ENCODE results near the gene ESAM.

Gene ESAM

GRCh38 chr11:124751741-124752470 lies 10.2 kb downstream of the ESAM start, which contains the start of gene VSIG2:
TSS of gene VSIG2 (minus strand) at chr11:124752255. CDS start at chr11:124752137, 118 bp downstream.
- no peak for DNase-seq

GRCh38 chr11:124751391-124751740 lies 10.7 kb downstream of the ESAM start:
- no peak for DNase-seq

DNA sequence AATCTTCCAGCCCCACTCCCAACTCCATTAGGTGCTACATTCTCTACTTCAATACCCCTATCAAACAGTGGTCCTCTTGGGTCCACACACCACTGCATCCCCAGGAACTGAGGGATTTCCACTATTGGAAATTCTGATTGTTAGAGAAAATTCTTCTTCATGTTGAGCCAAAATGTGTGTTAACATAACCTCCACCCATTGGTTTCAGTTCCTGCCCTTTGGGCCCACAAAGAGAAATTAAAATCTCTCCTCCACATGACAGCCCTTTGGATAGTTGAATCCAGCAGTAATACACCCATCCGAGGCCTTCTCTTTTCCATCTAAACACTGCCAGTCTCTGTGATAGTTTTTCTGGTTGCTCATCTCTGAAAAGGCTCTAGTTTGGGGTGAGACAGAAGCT lies 12.2 kb downstream of the ESAM start:
- no peak for DNase-seq

GRCh38 chr11:124748481-124749343 lies 13.4 kb downstream of the ESAM start:
- DNase-seq: no peak

DNA sequence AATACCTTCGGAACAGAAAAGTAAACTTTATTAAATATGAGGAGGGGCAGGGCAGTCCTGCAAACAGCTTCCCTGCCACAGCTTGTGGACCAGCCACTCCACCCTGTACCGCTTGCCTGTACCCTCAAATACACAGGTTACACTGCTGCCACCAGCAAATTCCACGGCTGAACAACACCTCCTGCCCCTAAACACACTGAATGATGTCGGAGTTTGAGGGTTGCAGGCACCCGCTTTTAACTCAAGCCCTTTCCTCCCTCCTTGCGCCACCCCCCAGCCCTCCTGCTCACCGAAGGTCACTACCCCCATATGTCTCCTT lies 14.0 kb downstream of the ESAM start:
- no peak for DNase-seq

GRCh38 chr11:124747406-124748099 lies 14.5 kb downstream of the ESAM start:
- DNase-seq: no peak

GRCh38 chr11:124746621-124747243 lies 15.4 kb downstream of the ESAM start:
- peak; percentile 68 for DNase-seq

GRCh38 chr11:124745835-124746620 lies 16.1 kb downstream of the ESAM start:
- DNase-seq: no peak

DNA sequence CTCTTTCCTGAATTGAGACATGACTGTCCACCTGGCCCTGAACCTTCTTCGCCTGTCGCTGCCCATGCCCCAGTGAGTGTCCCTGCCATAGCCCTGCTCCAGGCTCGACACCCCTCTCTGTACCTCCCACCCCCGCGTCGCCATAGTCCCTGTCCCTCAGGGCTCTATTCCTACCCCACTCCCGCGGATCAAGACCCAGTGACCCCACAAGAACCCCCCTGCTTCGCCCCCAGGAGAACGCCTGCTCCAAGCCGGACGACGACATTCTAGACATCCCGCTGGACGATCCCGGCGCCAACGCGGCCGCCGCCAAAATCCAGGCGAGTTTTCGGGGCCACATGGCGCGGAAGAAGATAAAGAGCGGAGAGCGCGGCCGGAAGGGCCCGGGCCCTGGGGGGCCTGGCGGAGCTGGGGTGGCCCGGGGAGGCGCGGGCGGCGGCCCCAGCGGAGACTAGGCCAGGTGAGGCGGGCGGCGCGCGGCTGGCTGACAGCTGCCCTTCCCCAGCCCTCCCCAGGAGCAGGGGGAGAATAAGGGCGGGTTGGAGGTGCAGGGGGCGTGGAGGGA lies 16.7 kb downstream of the ESAM start:
- no peak for DNase-seq

DNA sequence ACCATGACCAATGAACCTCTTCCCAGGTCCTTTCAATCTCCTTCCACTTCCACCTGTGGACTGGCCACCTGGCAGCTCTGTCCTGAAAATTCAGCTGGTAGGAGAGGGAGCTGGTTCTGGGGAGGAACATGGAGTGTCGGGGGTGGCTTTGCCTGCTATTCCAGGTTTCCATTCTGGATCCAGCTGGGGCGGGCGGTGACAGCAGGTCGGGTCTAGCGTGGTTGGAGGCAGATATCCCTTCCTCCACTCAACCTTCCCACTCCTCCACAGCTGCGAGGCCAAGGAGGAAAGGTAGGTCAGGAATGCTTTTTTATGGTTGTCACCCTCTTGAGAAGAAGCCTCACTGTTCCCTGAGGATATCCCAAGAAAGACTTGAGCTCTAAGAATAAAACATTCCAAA lies 19.0 kb downstream of the ESAM start:
- DNase-seq: no peak

- DNase-seq: no peak
Measured at GRCh38 chr11:124742555-124742954, 19.5 kb downstream of the ESAM start.

DNA sequence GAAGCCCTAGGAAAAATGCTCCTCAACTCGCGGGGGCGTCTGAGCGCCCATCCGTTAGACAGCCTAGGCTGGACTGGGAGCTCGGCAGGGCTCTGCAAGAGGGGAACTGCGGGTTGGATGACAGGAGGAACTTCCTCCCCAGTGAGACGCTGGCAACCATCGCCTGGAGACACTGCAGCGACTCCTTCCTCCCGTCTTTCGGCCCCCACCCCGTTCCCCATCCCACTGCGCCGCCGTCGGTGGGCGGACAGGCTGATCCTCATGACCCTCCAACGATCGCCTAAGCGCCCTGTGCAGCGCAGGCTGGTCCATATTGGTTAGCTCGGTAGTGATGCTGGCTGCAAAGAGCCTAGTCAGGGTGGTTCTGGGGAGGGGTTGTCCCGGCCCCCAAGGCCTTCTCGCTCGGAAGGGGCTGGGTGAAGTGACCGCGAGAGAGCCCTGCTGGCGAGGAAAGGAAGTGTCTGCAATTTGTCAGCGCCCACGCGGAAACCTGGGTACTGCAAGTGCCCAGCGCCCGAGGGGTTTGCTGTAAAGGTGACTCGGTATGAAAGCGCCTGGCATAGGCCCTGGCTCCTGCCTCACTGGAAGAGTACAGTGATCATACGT lies 21.7 kb downstream of the ESAM start:
- peak; percentile 66 for DNase-seq

DNA sequence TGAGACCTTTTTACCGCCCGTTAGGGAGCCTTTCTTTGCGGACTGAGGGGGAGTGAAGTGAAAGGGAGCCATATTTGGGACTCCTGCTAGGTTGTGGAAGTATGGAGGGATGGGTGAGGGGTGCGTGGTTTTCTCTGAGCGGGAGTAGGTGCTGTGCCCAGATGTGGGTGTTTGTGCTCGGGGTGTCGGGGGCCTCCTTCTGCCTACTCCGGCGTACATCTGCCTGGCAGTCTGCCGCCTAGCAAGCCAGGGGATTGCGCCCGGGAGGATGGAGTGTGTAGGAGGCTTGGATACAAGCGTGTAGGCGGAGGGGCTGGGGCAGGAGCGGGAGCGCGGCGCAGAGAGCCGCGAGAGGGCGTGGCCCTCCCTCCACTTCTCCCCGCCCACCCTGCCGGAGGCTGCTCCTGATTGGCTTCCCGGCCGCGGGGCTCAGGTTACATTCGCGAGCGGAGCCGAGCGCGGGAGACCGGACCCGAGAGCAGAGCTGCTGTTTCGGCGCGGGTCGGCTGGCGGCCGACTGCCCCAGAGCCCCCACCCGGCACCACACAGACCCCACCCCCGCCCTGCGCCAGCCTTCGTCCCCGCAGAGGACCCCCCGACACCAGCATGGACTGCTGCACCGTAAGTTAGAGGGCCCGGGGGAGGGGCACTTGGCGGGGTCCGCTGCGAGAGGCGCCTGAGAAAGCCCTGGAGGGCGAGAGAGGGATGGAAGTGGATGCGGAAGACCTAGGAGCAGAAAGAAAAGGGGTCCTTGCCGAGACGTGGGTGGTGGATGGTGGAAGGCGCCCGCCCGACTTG lies 22.4 kb downstream of the ESAM start, which contains the start of gene NRGN:
Gene NRGN, plus strand, starts transcription at position 464 of the 798 bp plus-strand sequence. Its CDS starts 143 bp downstream, at position 607.
- peak; percentile 79 for DNase-seq

DNA sequence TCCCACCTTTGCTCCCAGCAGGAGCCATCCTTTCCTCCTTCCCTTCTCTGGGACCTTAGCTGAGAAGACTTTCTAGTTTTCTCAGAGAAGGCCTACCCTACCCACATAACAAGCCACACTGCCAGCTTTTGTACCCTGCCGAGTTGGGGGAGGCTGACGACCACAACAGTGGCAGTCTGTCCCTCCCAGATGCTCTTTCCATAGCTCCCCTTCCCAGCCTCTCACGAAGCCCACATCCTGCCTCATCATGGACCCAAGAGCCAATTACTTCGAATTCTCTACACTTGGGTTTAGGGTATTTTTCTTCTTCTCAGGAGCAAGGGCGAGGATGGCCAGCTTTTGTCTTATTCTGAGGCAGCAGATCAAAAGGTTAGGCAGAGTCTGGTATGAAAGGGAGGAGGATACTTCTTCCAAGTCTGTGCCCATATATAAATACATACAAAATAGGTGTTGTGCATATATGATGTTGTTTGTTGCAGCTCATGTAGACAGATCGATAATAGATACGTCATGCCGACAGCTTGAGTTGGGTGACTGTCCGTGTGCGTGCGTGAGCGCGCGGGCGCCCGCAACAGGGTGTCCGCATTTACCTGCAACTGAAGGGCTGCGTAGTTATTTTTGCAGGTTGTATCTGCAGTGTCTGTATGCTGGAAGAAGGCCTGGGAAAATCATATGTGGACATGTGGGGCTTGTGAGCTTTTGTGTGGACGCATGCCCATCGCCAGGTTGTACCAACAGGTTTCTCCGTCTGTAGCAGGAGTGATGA lies 23.2 kb downstream of the ESAM start:
- DNase-seq: no peak

- no peak for DNase-seq
Measured at GRCh38 chr11:124737638-124738305, 24.3 kb downstream of the ESAM start.

DNA sequence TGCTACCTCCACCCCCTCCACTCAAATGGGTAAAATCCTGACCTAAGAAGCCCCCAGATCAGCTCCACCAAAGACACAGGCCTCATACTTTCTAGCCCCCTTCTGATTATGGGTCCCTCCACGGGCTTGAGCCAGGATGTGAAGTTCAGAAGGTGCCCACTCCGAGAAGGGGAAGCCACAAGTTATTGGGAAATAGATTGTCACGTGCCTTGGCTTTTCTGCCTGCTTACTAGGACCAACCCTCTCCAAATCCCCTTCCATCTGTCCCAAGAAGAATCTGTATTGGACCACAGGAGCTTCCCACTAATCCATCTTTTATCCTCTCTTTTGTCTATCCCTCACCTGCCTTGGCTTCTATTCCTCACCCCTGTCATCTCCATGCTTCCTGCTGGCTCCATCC lies 25.4 kb downstream of the ESAM start:
- DNase-seq: no peak

- no peak for DNase-seq
Measured at GRCh38 chr11:124732230-124732629, 29.9 kb downstream of the ESAM start.

DNA sequence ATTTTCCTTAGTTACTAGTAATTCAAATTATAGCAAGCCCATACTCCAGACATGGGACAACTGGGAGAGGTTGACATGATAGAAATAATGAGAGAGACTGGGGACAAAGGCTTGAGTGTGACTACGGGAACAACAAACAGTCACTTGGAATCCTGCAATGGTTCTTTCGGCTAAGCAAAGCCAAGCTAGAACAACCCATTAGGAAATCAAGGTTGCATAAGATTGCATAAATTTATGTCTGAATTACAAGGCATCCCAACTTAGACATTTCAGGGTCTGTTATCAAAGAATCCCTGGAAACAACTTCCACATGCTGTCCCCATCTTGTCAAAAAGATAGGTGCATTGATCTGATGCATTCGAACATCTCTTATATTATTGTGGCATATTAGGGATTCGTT lies 32.5 kb downstream of the ESAM start:
- no peak for DNase-seq

DNA sequence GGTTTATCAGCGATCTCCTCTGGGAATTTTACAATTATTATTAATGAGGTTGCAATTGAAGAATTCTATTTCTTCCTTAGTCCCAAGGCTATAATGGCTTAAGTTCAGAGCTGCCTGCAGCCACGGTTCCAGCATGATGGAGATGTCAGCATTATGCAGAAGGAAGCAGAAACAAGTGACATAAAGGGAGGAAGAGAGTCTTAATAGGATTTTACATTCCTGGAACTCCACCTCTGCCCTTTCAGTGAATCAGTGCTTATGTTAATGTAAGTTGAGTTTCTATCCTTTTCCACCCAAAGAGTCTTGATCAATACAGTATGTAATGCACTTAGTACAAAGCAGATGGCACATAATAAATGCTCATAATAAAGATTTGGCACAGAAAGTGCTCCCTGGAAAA lies 34.0 kb downstream of the ESAM start:
- no peak for DNase-seq

All from activated CD4-positive, CD25-positive, alpha-beta regulatory T cell treated with anti-CD3 and anti-CD28 coated beads, Interleukin-2, amount 50 U/mL, for 72 hours (primary cell).